ENCODE measurements around the gene POGLUT3. TPM values are rescaled to one million over a fixed set of nuclear protein-coding genes. Genes with fewer than 3 reads are reported as not detected.

POGLUT3 gene
- total RNA-seq, 1 experiment from 2014 or later, result 13.1 TPM

DNA sequence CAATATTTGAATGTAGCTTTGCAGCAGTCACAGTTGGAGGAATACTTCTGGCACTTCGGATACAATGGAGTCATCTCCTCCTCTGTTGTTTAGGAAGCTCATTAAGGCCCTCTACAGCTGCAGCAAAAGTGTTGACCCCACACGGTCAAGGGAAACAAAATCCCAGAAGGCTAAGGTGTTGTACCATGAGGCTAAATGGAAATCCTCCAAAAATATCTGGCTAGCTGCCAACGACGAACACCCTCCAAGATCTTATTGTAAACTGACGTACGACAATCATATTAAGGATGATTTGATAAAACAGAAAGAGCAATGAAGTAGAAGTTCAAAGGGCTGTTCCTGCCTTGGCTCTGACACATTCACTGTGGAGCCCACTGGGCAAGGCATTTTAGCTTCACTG, 4.0 kb downstream of the POGLUT3 start:
- no peak for DNase-seq
- H3K4me1 ChIP-seq (ENCODE audit: insufficient read depth, low read length), result no peaks in the 10 kb centered on the region; the same call in none of the 2 replicates
- no peaks in the 10 kb centered on the region for H3K27me3 ChIP-seq (ENCODE audit: insufficient read depth, low read length)
- peaks cover 0 to 4% (median 2%) of the 10 kb centered on the region in 3 experiments; a peak in 2 of 7 replicates for H3K36me3 Mint-ChIP-seq (ENCODE audit: insufficient read depth in 1 of 3, low read depth in 3 of 3)
- H3K27ac Mint-ChIP-seq, result peak overlapping the region in 1 of 3 experiments; percentile 42; a peak in 1 of 7 replicates
- H3K23ac ChIP-seq (ENCODE audit: insufficient read length, low read depth, low read length), result no peak overlapping the region
- H4K91ac ChIP-seq (ENCODE audit: insufficient read length, low read depth, low read length), result no peak overlapping the region
- H3K23me2 ChIP-seq (ENCODE audit: insufficient read length, low read depth, low read length, poor library complexity, severe bottlenecking), result peaks cover 14% of the 10 kb centered on the region
- no peak overlapping the region for H3K18ac ChIP-seq (ENCODE audit: insufficient read length, low read depth, low read length)
- H3K27me3 Mint-ChIP-seq (ENCODE audit: low read depth), result peaks cover 3% of the 10 kb centered on the region; the same call in 1 of the 2 replicates
- H3K9ac ChIP-seq (ENCODE audit: extremely low read depth, insufficient read length, low read length), result no peak overlapping the region
- H3K79me2 ChIP-seq (ENCODE audit: insufficient read depth, low read length), result no peaks in the 10 kb centered on the region
- no peak overlapping the region for H3T11ph ChIP-seq (ENCODE audit: low read length)
- no peaks in the 10 kb centered on the region for H4K20me1 ChIP-seq (ENCODE audit: control insufficient read depth, insufficient read depth, insufficient read length)
- H3K9me3 Mint-ChIP-seq, result no peaks in the 10 kb centered on the region; a peak in 1 of 5 replicates
- no peak overlapping the region for H2BK15ac ChIP-seq (ENCODE audit: low read depth, low read length)
- no peak overlapping the region for H2AK5ac ChIP-seq (ENCODE audit: insufficient read length, low read length)
- peaks cover 13 to 22% of the 10 kb centered on the region in 2 experiments for H3K4me1 Mint-ChIP-seq
- no peak overlapping the region for H2BK12ac ChIP-seq (ENCODE audit: insufficient read length, low read depth, low read length)
- H3K4me2 ChIP-seq (ENCODE audit: insufficient read depth, insufficient read length, low read length), result no peak overlapping the region
- no peak overlapping the region for H2BK20ac ChIP-seq (ENCODE audit: low read depth, low read length, poor library complexity, severe bottlenecking)
- H2AFZ ChIP-seq (ENCODE audit: low read length), result no peak overlapping the region
- H3K79me1 ChIP-seq (ENCODE audit: insufficient read depth, low read depth, low read length, poor library complexity, severe bottlenecking), result no peaks in the 10 kb centered on the region
- H3K9me3 ChIP-seq (ENCODE audit: control insufficient read depth, low read depth, low read length), result no peaks in the 10 kb centered on the region
- no peak overlapping the region for H3K27ac ChIP-seq (ENCODE audit: insufficient read length, low read depth, low read length)
- no peak overlapping the region for H3K4me3 Mint-ChIP-seq
- H2BK5ac ChIP-seq (ENCODE audit: insufficient read length, low read length), result no peak overlapping the region
- H3K4ac ChIP-seq (ENCODE audit: low read depth, low read length), result no peak overlapping the region
- no peak overlapping the region for H2BK120ac ChIP-seq (ENCODE audit: low read depth, low read length, poor library complexity, severe bottlenecking)
- no peak overlapping the region for H4K5ac ChIP-seq (ENCODE audit: insufficient read length, low read depth, low read length)
- WGBS (ENCODE audit: extremely low coverage, insufficient read length, low lambda C conversion rate), result no CpG with 5 or more reads among the region's 6 CpGs
- TF ChIP-seq, protein P1, sequence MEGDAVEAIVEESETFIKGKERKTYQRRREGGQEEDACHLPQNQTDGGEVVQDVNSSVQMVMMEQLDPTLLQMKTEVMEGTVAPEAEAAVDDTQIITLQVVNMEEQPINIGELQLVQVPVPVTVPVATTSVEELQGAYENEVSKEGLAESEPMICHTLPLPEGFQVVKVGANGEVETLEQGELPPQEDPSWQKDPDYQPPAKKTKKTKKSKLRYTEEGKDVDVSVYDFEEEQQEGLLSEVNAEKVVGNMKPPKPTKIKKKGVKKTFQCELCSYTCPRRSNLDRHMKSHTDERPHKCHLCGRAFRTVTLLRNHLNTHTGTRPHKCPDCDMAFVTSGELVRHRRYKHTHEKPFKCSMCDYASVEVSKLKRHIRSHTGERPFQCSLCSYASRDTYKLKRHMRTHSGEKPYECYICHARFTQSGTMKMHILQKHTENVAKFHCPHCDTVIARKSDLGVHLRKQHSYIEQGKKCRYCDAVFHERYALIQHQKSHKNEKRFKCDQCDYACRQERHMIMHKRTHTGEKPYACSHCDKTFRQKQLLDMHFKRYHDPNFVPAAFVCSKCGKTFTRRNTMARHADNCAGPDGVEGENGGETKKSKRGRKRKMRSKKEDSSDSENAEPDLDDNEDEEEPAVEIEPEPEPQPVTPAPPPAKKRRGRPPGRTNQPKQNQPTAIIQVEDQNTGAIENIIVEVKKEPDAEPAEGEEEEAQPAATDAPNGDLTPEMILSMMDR (conservative IDR thresholded peaks at IDR 0.05), result no peak
- no peak overlapping the region for H4K8ac ChIP-seq (replicated peaks; ENCODE audit: insufficient read length, low read depth, low read length)
- H3K56ac ChIP-seq (ENCODE audit: insufficient read length, low read depth, low read length), result no peak overlapping the region
- no peak overlapping the region for H3K14ac ChIP-seq (ENCODE audit: insufficient read depth, low read length)

Measured in H9 (cell line).